HEK293T (cell line): Measurements from ENCODE around the gene PORCN.

Experiments used
- CTCF ChIA-PET: fragments of 350-600 bp; formaldehyde crosslinking; extraction: SDS; loops from one replicate; lab custom pipeline; 2021; ENCODE audit warnings: antibody characterized with exemption, inconsistent platforms; lab: Yijun Ruan, JAX
- POLR2A ChIA-PET: fragments of 350-600 bp; formaldehyde crosslinking; extraction: SDS; loops from one replicate; lab custom pipeline; 2020; ENCODE audit warnings: antibody characterized with exemption, inconsistent platforms; lab: Yijun Ruan, JAX
- DNase-seq: peaks from one replicate; pipeline ENCODE4 v3.0.0; 2012; ENCODE audit warnings: mixed read lengths; ENCODE audit errors: extremely low spot score
- ARNT ChIP-seq: fragments of 450-650 bp; IDR thresholded peaks from 2 replicates; pipeline ENCODE4 v1.6.1; 2017; ENCODE audit warnings: mild to moderate bottlenecking
- BHLHE40 ChIP-seq: fragments of 450-650 bp; IDR thresholded peaks from 2 replicates; pipeline ENCODE4 v1.6.1; 2016; ENCODE audit warnings: mild to moderate bottlenecking, moderate library complexity, borderline replicate concordance
- CTBP1 ChIP-seq: fragments of 450-650 bp; IDR thresholded peaks from 2 replicates; pipeline ENCODE4 v1.6.1; 2016; ENCODE audit warnings: borderline replicate concordance
- ELF4 ChIP-seq: fragments of 450-650 bp; IDR thresholded peaks from 2 replicates; pipeline ENCODE4 v1.6.1; 2017; ENCODE audit warnings: antibody characterized with exemption
- FOXA1 ChIP-seq: fragments of 450-650 bp; IDR thresholded peaks from 2 replicates; pipeline ENCODE4 v1.6.1; 2016; ENCODE audit warnings: mild to moderate bottlenecking
- FOXK2 ChIP-seq: fragments of 450-650 bp; IDR thresholded peaks from 2 replicates; pipeline ENCODE4 v1.6.1; 2016; ENCODE audit warnings: mild to moderate bottlenecking
- FOXM1 ChIP-seq: fragments of 450-650 bp; IDR thresholded peaks from 2 replicates; pipeline ENCODE4 v1.6.1; 2017; ENCODE audit warnings: mild to moderate bottlenecking, borderline replicate concordance
- HDGF ChIP-seq: fragments of 450-650 bp; IDR thresholded peaks from 2 replicates; pipeline ENCODE4 v1.6.1; 2017; ENCODE audit warnings: antibody characterized with exemption, borderline replicate concordance
- L3MBTL2 ChIP-seq: fragments of 450-650 bp; conservative IDR thresholded peaks from 2 replicates; pipeline ENCODE4 v1.6.1; 2016; ENCODE audit warnings: mild to moderate bottlenecking
- LEF1 ChIP-seq: fragments of 450-650 bp; IDR thresholded peaks from 2 replicates; pipeline ENCODE4 v1.6.1; 2017; ENCODE audit warnings: mild to moderate bottlenecking, borderline replicate concordance
- NFRKB ChIP-seq: fragments of 450-650 bp; IDR thresholded peaks from 2 replicates; pipeline ENCODE4 v1.6.1; 2016; ENCODE audit warnings: mild to moderate bottlenecking, moderate library complexity
- PKNOX1 ChIP-seq: fragments of 450-650 bp; IDR thresholded peaks from 2 replicates; pipeline ENCODE4 v1.6.1; 2016
- SP1 ChIP-seq: fragments of 450-650 bp; IDR thresholded peaks from 2 replicates; pipeline ENCODE4 v1.6.1; 2017
- SUZ12 ChIP-seq: fragments of 450-650 bp; IDR thresholded peaks from 2 replicates; pipeline ENCODE4 v1.6.1; 2016; ENCODE audit warnings: mild to moderate bottlenecking
- TARDBP ChIP-seq: fragments of 450-650 bp; IDR thresholded peaks from 2 replicates; pipeline ENCODE4 v1.6.1; 2016
- ZNF384 ChIP-seq: fragments of 450-650 bp; IDR thresholded peaks from 2 replicates; pipeline ENCODE4 v1.6.1; 2016

Gene PORCN

DNA sequence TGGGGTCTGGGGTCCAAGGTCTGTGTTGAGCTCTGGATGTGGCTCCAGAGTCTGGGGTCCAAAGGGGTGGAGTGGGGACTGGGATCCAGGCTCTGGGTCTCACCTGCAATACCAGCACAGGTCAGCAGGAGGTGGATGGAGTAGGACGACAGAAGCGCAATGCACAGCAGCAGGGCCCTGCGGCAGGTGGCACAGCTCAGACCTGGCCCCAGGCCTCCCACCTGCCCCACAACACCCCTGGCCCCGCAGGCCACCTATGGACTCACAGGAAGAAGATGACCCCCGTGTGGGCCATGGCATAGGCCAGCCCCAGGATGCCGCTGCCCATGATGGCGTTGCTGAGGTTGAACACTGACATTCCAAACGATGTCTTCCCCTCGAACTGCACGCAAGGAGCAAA, 42.1 kb upstream of the PORCN start:
- CTCF ChIA-PET: no interaction called here
- TF ChIP-seq FOXA1 (no peak), CTBP1 (no peak), ZNF384 (no peak), PKNOX1 (no peak), L3MBTL2 (no peak), LEF1 (no peak), ELF4 (no peak), ARNT (no peak), FOXK2 (no peak), SUZ12 (no peak), BHLHE40 (no peak), SP1 (no peak)
- POLR2A ChIA-PET: interaction anchor here (1.2 kb wide), 1 partner anchor 9 kb away, joined by 4 read pairs; the partner anchor contains the start of gene FTSJ1
- no peak for DNase-seq

DNA sequence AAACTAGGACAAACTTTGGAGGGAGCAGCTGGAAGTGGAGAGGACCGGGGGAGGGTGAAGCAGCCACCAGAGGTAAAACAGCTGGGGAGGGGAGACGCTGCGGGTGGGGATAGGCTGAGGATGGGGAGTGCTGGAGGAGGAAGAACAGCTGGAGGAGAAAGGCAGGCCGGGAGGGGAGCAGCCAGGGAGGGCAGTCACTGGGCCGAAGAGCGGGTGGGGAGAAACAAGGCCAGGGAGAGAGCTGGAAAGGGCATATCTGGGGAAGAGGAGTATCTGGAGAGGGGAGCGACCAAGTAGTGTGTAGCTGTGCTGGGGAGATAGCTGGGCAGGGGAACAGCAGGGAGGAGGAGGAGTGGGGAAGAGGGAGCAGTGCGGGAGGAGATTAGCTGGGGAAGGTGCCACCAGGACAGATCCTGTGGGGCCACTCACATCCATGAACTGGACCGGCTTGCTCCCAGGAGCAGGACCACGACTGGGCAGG, 41.5 kb upstream of the PORCN start:
- DNase-seq: no peak
- CTCF ChIA-PET: no interaction called here
- POLR2A ChIA-PET: interaction anchor here (1.2 kb wide), 1 partner anchor 8 kb away, joined by 4 read pairs; the partner anchor contains the start of gene FTSJ1
- TF ChIP-seq PKNOX1 (no peak), FOXK2 (no peak), ELF4 (no peak), LEF1 (no peak), NFRKB (no peak), CTBP1 (no peak)

- CTCF ChIA-PET: no interaction called here
- no peak for DNase-seq
- TF ChIP-seq LEF1: no peak
- no peak for TF ChIP-seq ELF4
- TF ChIP-seq NFRKB: no peak
- TF ChIP-seq PKNOX1: no peak
- no peak for TF ChIP-seq TARDBP
- no peak for TF ChIP-seq CTBP1
- TF ChIP-seq ZNF384: no peak
- no peak for TF ChIP-seq SUZ12
- TF ChIP-seq FOXM1: no peak
- TF ChIP-seq L3MBTL2: no peak
- TF ChIP-seq ARNT: no peak
- no peak for TF ChIP-seq SP1
- no peak for TF ChIP-seq FOXK2
- TF ChIP-seq HDGF: no peak
- no peak for TF ChIP-seq BHLHE40
- no peak for TF ChIP-seq FOXA1
- POLR2A ChIA-PET: no interaction called here
Observed at GRCh38 chrX:48468247-48468671, 40.5 kb upstream of the PORCN start.

DNA sequence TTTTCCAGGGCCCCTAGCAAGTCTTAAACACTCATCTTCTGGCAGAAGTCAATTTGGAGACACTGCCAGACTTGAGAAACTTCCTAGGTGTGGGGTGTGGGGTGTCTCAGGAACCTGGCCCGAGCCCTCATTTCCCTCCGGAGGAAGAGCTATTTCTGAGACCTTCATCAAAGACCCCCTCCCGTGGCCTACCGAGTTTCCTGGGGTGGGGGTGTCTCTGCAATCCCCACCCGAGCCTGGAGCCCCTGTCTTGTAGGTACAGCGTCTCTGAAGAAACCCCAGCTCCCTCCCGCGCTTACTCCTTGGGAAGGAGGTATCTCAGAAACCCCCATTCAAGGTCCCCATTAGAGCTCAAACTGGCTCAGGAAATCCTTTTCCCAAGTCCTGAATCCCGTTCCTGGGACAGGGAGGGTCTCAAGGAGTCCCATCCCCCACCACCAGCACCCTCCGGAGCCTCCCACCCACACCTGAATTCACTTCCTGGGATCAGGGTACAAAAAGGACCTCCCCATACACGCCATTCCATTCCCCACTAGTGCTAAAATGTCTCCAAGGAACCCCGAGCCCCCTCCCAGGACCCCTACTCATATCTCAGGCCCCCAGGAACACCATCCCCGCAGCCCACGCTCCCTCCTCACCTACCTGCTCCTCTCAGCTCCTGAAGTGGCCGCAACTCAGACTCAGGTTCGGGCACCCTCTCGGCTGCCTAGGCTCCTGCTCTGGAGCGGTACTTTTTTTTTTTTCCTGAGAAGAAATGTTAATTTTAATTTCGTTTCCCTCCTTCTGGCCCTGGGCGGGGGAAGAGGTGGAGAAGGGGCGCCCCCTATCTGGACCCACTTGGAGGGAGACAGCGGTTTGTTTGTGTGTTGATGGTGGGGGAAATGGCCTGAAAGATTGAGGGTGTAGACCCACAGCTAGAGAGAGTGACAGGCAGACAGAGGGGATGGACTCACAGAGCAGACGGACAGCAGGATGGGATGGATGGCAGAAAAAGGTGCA, 39.8 kb upstream of the PORCN start:
- ChIA-PET POLR2A (no interaction called here), CTCF (interaction anchor here (0.6 kb wide), 1 partner anchor 167 kb away, joined by 3 read pairs; no protein-coding TSS in a partner anchor)
- DNase-seq: no peak
- TF ChIP-seq FOXM1 (no peak), ELF4 (no peak), ZNF384 (no peak), FOXK2 (no peak), SP1 (no peak), L3MBTL2 (no peak), PKNOX1 (no peak), BHLHE40 (no peak), FOXA1 (no peak), TARDBP (no peak), CTBP1 (no peak), ARNT (no peak), LEF1 (no peak), SUZ12 (no peak), HDGF (no peak), NFRKB (no peak)

- TF ChIP-seq ZNF384 (no peak), FOXA1 (no peak), LEF1 (no peak), SP1 (no peak), FOXK2 (no peak), ELF4 (no peak), TARDBP (no peak), PKNOX1 (no peak), HDGF (no peak), FOXM1 (no peak), L3MBTL2 (no peak), ARNT (no peak), CTBP1 (no peak), SUZ12 (no peak), BHLHE40 (no peak), NFRKB (no peak)
- DNase-seq: no peak
- CTCF ChIA-PET: no interaction called here
- POLR2A ChIA-PET: no interaction called here
Observed at GRCh38 chrX:48470110-48470832, 38.5 kb upstream of the PORCN start, which contains the start of gene SLC38A5. TSS of gene SLC38A5 (minus strand) at chrX:48470260. CDS start at chrX:48467924, 2,336 bp downstream.
